Measurements from ENCODE around the gene PID1. TPM values are rescaled to one million over a fixed set of nuclear protein-coding genes. Genes with fewer than 3 reads are reported as not detected.

The PID1 gene
- total and polyA plus RNA-seq, 10 donors, result 3.2 to 30.0 (median 14.7) TPM

DNA sequence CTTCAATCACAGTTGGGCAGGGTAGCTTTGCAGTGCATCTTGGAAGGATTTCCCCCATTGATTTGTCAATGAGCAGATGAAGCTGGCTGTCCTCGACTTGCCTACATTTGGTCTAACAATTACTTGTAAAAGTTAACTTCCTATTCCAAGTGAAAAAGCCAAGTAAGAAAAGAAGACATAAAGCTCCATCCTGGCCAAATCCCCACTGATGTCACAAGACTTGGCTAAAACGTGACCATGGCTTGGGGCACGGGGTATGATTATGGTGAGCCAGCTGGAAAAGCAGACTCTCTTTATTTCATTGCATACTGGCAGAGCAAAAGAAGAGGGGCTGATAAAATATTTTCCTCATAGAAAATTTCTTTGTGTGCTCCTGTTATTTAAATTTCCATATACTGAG lies 25.4 kb upstream of the PID1 start:
- Histone ChIP-seq H3K36me3 (no peaks in the 10 kb centered on the region), H3K27ac (peak overlapping the region in 3 of 8 donors; percentile 26 to 63 (median 56)), H3K4me3 (no peak overlapping the region), H3K4me1 (peaks cover 0 to 18% (median 2%) of the 10 kb centered on the region in 6 donors), H3K27me3 (replicated peaks in 1 of 7) (no peaks in the 10 kb centered on the region), H3K9me3 (no peaks in the 10 kb centered on the region)
- intact Hi-C loops (cut with DNase I; ENCODE audit: low total_unique reads), result no loop called here
- WGBS, 5 donors, result 64 to 79% (median 67%) methylated on average over 3 of the region's 3 CpGs
- TF ChIP-seq POLR2A (IDR thresholded peaks at IDR 0.05), result no peak
- TF ChIP-seq POLR2AphosphoS5 (IDR thresholded peaks at IDR 0.05), result no peak
- TF ChIP-seq, protein P1, sequence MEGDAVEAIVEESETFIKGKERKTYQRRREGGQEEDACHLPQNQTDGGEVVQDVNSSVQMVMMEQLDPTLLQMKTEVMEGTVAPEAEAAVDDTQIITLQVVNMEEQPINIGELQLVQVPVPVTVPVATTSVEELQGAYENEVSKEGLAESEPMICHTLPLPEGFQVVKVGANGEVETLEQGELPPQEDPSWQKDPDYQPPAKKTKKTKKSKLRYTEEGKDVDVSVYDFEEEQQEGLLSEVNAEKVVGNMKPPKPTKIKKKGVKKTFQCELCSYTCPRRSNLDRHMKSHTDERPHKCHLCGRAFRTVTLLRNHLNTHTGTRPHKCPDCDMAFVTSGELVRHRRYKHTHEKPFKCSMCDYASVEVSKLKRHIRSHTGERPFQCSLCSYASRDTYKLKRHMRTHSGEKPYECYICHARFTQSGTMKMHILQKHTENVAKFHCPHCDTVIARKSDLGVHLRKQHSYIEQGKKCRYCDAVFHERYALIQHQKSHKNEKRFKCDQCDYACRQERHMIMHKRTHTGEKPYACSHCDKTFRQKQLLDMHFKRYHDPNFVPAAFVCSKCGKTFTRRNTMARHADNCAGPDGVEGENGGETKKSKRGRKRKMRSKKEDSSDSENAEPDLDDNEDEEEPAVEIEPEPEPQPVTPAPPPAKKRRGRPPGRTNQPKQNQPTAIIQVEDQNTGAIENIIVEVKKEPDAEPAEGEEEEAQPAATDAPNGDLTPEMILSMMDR (IDR thresholded peaks at IDR 0.05 in 8 of 11, conservative IDR thresholded peaks at IDR 0.05 in 3 of 11), result no peak
- DNase-seq, result no peak

GRCh38 chr2:229296016-229296415 lies 24.9 kb upstream of the PID1 start:
- peak overlapping the region in 3 of 8 donors; percentile 26 to 63 (median 56) for H3K27ac ChIP-seq
- no peak for DNase-seq
- TF ChIP-seq POLR2AphosphoS5 (IDR thresholded peaks at IDR 0.05) (no peak), POLR2A (IDR thresholded peaks at IDR 0.05) (no peak)
- TF ChIP-seq, protein P1 (IDR thresholded peaks at IDR 0.05 in 8 of 11, conservative IDR thresholded peaks at IDR 0.05 in 3 of 11), result no peak
- intact Hi-C loops (cut with DNase I; ENCODE audit: low total_unique reads), result no loop called here
- no peaks in the 10 kb centered on the region for H3K27me3 ChIP-seq (replicated peaks in 1 of 7)
- peaks cover 0 to 3% (median 0%) of the 10 kb centered on the region in 8 donors for H3K9me3 ChIP-seq
- H3K4me1 ChIP-seq, result peaks cover 0 to 18% (median 2%) of the 10 kb centered on the region in 6 donors
- no peak overlapping the region for H3K4me3 ChIP-seq
- H3K36me3 ChIP-seq, result no peaks in the 10 kb centered on the region

GRCh38 chr2:229287823-229288222 lies 16.7 kb upstream of the PID1 start:
- Histone ChIP-seq H3K9me3 (peaks cover 0 to 17% (median 8%) of the 10 kb centered on the region in 8 donors), H3K4me1 (no peaks in the 10 kb centered on the region), H3K27ac (peak overlapping the region in 3 of 8 donors; percentile 5 to 42 (median 40)), H3K36me3 (no peaks in the 10 kb centered on the region), H3K27me3 (replicated peaks in 1 of 7) (no peaks in the 10 kb centered on the region), H3K4me3 (no peak overlapping the region)
- intact Hi-C loops (cut with DNase I; ENCODE audit: low total_unique reads), result no loop called here
- no peak for DNase-seq
- no peak for TF ChIP-seq POLR2AphosphoS5 (IDR thresholded peaks at IDR 0.05)
- TF ChIP-seq, protein P1 (IDR thresholded peaks at IDR 0.05 in 8 of 11, conservative IDR thresholded peaks at IDR 0.05 in 3 of 11), result no peak
- no peak for TF ChIP-seq POLR2A (IDR thresholded peaks at IDR 0.05)
- 47 to 65% (median 56%) methylated on average over 1 of the region's 1 CpG for WGBS, 5 donors

DNA sequence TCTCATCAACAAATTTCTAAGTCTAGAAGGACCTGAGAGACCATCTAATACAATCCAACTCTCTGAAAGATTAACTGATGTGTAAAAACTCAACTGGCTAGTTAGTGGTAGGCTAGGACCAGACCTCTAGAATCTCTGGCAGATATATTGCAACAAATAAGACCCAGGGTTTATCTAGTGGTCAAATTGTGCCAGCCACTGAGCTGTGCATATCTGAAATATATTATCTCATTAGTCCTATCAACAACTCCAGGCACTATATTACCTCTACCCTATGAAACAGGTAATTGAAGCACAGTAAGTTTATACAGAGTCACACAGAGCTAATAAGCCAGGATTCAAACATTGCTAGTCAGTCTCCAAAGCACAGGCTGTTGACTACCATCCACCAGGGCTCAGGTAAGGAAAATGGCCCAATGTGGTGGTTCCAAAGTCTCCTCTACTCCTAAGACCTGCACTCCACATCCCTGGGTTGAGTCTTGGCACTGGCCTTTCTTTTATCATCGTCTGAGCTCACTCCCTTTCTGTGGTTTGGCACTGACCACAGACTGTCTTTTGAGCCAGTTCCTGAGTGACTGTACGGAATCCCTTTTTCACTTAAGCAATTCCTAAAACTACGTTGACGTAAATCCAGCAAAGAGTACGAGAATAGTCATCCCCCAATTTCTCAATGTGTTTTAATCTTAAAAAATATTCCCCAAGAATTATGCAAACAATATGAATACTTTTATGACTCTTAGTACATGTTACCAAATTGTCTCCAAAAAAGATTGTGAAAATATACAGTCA lies 11.9 kb upstream of the PID1 start:
- Histone ChIP-seq H3K9me3 (peaks cover 0 to under 1% (median 0%) of the 10 kb centered on the region in 8 donors), H3K27ac (no peak overlapping the region), H3K36me3 (no peaks in the 10 kb centered on the region), H3K27me3 (replicated peaks in 1 of 7) (no peaks in the 10 kb centered on the region), H3K4me1 (no peaks in the 10 kb centered on the region), H3K4me3 (no peak overlapping the region)
- TF ChIP-seq POLR2A (IDR thresholded peaks at IDR 0.05), result no peak
- TF ChIP-seq, protein P1 (IDR thresholded peaks at IDR 0.05 in 8 of 11, conservative IDR thresholded peaks at IDR 0.05 in 3 of 11), result no peak
- peak in 1 of 3 donors; percentile 19 for TF ChIP-seq POLR2AphosphoS5 (IDR thresholded peaks at IDR 0.05)
- DNase-seq, result no peak
- 47 to 67% (median 55%) methylated on average over 5 of the region's 5 CpGs for WGBS, 5 donors
- intact Hi-C loops (cut with DNase I; ENCODE audit: low total_unique reads), result no loop called here
